ENCODE measurements around the gene PDE4C. TPM values are rescaled to one million over a fixed set of nuclear protein-coding genes. Genes with fewer than 3 reads are reported as not detected.

PDE4C gene
- total RNA-seq, 1 experiment from 2014 or later: 1.8 TPM

- H3K9me3 ChIP-seq (ENCODE audit: low read length): no peaks in the 10 kb centered on the region
- H3K27me3 ChIP-seq (ENCODE audit: low read length): no peaks in the 10 kb centered on the region
- ChIA-PET POLR2A (ENCODE audit: unreplicated experiment) (interaction anchor here (0.5 to 0.7 kb wide), 2 partner anchors 10 to 33 kb away, joined by 4 to 9 read pairs; no protein-coding TSS in a partner anchor), CTCF (interaction anchor here (0.7 to 2.2 kb wide), 6 partner anchors 17 to 137 kb away, joined by 3 to 9 read pairs (median 4); partner anchors contain the start of gene JUND)
- no peaks in the 10 kb centered on the region for H3K9me2 ChIP-seq (replicated peaks; ENCODE audit: low read length)
- H2AFZ ChIP-seq (ENCODE audit: low read length): peak overlapping the region; percentile 72
- no peaks in the 10 kb centered on the region for H4K20me1 ChIP-seq (ENCODE audit: low read length)
- TF ChIP-seq EZH2 (IDR thresholded peaks at IDR 0.05; ENCODE audit: low read length, unreplicated experiment) (no peak), EZH2phosphoT487 (IDR thresholded peaks at IDR 0.05; ENCODE audit: borderline replicate concordance, low read length) (no peak), CTCF (conservative IDR thresholded peaks at IDR 0.05; ENCODE audit: low read depth, low read length) (no peak)
- H3K27ac ChIP-seq (ENCODE audit: low read length): peak overlapping the region; percentile 26
- H3K4me2 ChIP-seq (ENCODE audit: low read length): peak overlapping the region; percentile 91
- peaks cover 13% of the 10 kb centered on the region for H3K4me1 ChIP-seq (ENCODE audit: insufficient read depth, low read length)
- ATAC-seq: no peak
- H3K79me2 ChIP-seq (ENCODE audit: low read length): peaks cover 7% of the 10 kb centered on the region
- intact Hi-C loops (cut with micrococcal nuclease): loop anchor here (1.0 kb wide), 1 partner anchor 13 kb away; the partner anchor contains the start of gene RAB3A
- BruUV-seq (replicated peaks): no TSS peak
- H3K4me3 ChIP-seq (ENCODE audit: low read length): peak overlapping the region; percentile 76
- H3K9ac ChIP-seq (ENCODE audit: low read length): peak overlapping the region; percentile 57; the same call in 1 of the 2 replicates
- no peaks in the 10 kb centered on the region for H3K36me3 ChIP-seq (ENCODE audit: low read depth, low read length)
- no peak for DNase-seq
- no peaks in the 10 kb centered on the region for H3F3A ChIP-seq (ENCODE audit: low read length, unreplicated experiment)
These were observed 34.6 kb downstream of the PDE4C start for GRCh38 chr19:18191640-18192062.

GRCh38 chr19:18190278-18190677 lies 36.0 kb downstream of the PDE4C start:
- H3F3A ChIP-seq (ENCODE audit: low read length, unreplicated experiment): no peaks in the 10 kb centered on the region
- no peaks in the 10 kb centered on the region for H3K9me2 ChIP-seq (replicated peaks; ENCODE audit: low read length)
- ATAC-seq (no peak), DNase-seq (no peak)
- no peak overlapping the region for H3K9ac ChIP-seq (ENCODE audit: low read length)
- intact Hi-C loops (cut with micrococcal nuclease): no loop called here
- H3K79me2 ChIP-seq (ENCODE audit: low read length): peaks cover 7% of the 10 kb centered on the region
- H3K4me2 ChIP-seq (ENCODE audit: low read length): no peak overlapping the region
- no peaks in the 10 kb centered on the region for H3K36me3 ChIP-seq (ENCODE audit: low read depth, low read length)
- no peak overlapping the region for H3K4me3 ChIP-seq (ENCODE audit: low read length)
- ChIA-PET CTCF (interaction anchor here (0.6 kb wide), 1 partner anchor 231 kb away, joined by 3 read pairs; no protein-coding TSS in a partner anchor), POLR2A (ENCODE audit: unreplicated experiment) (interaction anchor here (0.7 kb wide), 1 partner anchor 62 kb away, joined by 8 read pairs; no protein-coding TSS in a partner anchor)
- no peak overlapping the region for H2AFZ ChIP-seq (ENCODE audit: low read length)
- H3K27me3 ChIP-seq (ENCODE audit: low read length): no peaks in the 10 kb centered on the region
- TF ChIP-seq EZH2phosphoT487 (IDR thresholded peaks at IDR 0.05; ENCODE audit: borderline replicate concordance, low read length) (no peak), CTCF (conservative IDR thresholded peaks at IDR 0.05; ENCODE audit: low read depth, low read length) (no peak), EZH2 (IDR thresholded peaks at IDR 0.05; ENCODE audit: low read length, unreplicated experiment) (no peak)
- H3K9me3 ChIP-seq (ENCODE audit: low read length): no peaks in the 10 kb centered on the region
- no peak overlapping the region for H3K27ac ChIP-seq (ENCODE audit: low read length)
- BruUV-seq (replicated peaks): no TSS peak
- no peaks in the 10 kb centered on the region for H4K20me1 ChIP-seq (ENCODE audit: low read length)
- peaks cover 13% of the 10 kb centered on the region for H3K4me1 ChIP-seq (ENCODE audit: insufficient read depth, low read length)

GRCh38 chr19:18185538-18185937 lies 40.7 kb downstream of the PDE4C start:
- Histone ChIP-seq H3K4me3 (ENCODE audit: low read length) (no peak overlapping the region), H4K20me1 (ENCODE audit: low read length) (no peaks in the 10 kb centered on the region), H3K27ac (ENCODE audit: low read length) (no peak overlapping the region), H3K4me1 (ENCODE audit: insufficient read depth, low read length) (no peaks in the 10 kb centered on the region), H3F3A (ENCODE audit: low read length, unreplicated experiment) (no peaks in the 10 kb centered on the region), H3K79me2 (ENCODE audit: low read length) (no peaks in the 10 kb centered on the region), H3K27me3 (ENCODE audit: low read length) (no peaks in the 10 kb centered on the region), H3K36me3 (ENCODE audit: low read depth, low read length) (no peaks in the 10 kb centered on the region), H3K9ac (ENCODE audit: low read length) (no peak overlapping the region), H3K9me3 (ENCODE audit: low read length) (no peaks in the 10 kb centered on the region), H2AFZ (ENCODE audit: low read length) (no peak overlapping the region), H3K9me2 (replicated peaks; ENCODE audit: low read length) (no peaks in the 10 kb centered on the region), H3K4me2 (ENCODE audit: low read length) (no peak overlapping the region)
- no TSS peak for BruUV-seq (replicated peaks)
- intact Hi-C loops (cut with micrococcal nuclease): no loop called here
- ChIA-PET POLR2A (ENCODE audit: unreplicated experiment) (interaction anchor here (0.6 kb wide), 1 partner anchor 96 kb away, joined by 5 read pairs; the partner anchor contains the start of gene JUND), CTCF (no interaction called here)
- TF ChIP-seq EZH2phosphoT487 (IDR thresholded peaks at IDR 0.05; ENCODE audit: borderline replicate concordance, low read length) (no peak), EZH2 (IDR thresholded peaks at IDR 0.05; ENCODE audit: low read length, unreplicated experiment) (no peak), CTCF (conservative IDR thresholded peaks at IDR 0.05; ENCODE audit: low read depth, low read length) (no peak)
- DNase-seq: no peak
- no peak for ATAC-seq

Data from PC-3 (cell line).